GM12878 (cell line): ENCODE data around the gene FDX2. TPM values are rescaled to one million over a fixed set of nuclear protein-coding genes. Genes with fewer than 3 reads are reported as not detected.
A peak's percentile ranks its signal among the peaks of the same experiment; 100 is the strongest.

Experiments
- CREB1 ChIP-seq: IDR thresholded peaks from 2 replicates; pipeline ENCODE4 v1.6.1; 2012; ENCODE audit warnings: low read depth, mild to moderate bottlenecking, inconsistent platforms
- DPF2 ChIP-seq: fragments of 450-650 bp; IDR thresholded peaks from 2 replicates; pipeline ENCODE4 v1.6.1; 2017; ENCODE audit warnings: mild to moderate bottlenecking
- FOXM1 ChIP-seq: IDR thresholded peaks from 2 replicates; pipeline ENCODE4 v1.6.1; 2012; ENCODE audit warnings: low read depth, mild to moderate bottlenecking, inconsistent platforms, low read length, moderate library complexity
- HDGF ChIP-seq: fragments of 450-650 bp; IDR thresholded peaks from 2 replicates; pipeline ENCODE4 v1.6.1; 2016; ENCODE audit warnings: antibody characterized with exemption
- LARP7 ChIP-seq: fragments of 450-650 bp; IDR thresholded peaks from 2 replicates; pipeline ENCODE4 v1.6.1; 2017; ENCODE audit warnings: mild to moderate bottlenecking
- MEF2B ChIP-seq: fragments of 450-650 bp; IDR thresholded peaks from 2 replicates; pipeline ENCODE4 v1.6.1; 2018; ENCODE audit warnings: mild to moderate bottlenecking, moderate library complexity; ENCODE audit not compliant: partially characterized antibody, poor library complexity, severe bottlenecking
- MLLT1 ChIP-seq: fragments of 450-650 bp; IDR thresholded peaks from 2 replicates; pipeline ENCODE4 v1.6.1; 2016; ENCODE audit warnings: mild to moderate bottlenecking
- MXI1 ChIP-seq: fragments of 150-350 bp; IDR thresholded peaks from 2 replicates; pipeline ENCODE4 v1.6.1; 2011; ENCODE audit warnings: low read depth, mild to moderate bottlenecking, inconsistent platforms, low read length, improper control_type of control experiment
- NBN ChIP-seq: fragments of 450-650 bp; IDR thresholded peaks from 2 replicates; pipeline ENCODE4 v1.6.1; 2016
- NFXL1 ChIP-seq: fragments of 450-650 bp; IDR thresholded peaks from 2 replicates; pipeline ENCODE4 v1.6.1; 2017; ENCODE audit warnings: antibody characterized with exemption, mild to moderate bottlenecking, borderline replicate concordance
- NFYB ChIP-seq: IDR thresholded peaks from 2 replicates; pipeline ENCODE4 v1.6.1; 2011; ENCODE audit warnings: low read depth, mild to moderate bottlenecking, low read length, improper control_type of control experiment, moderate library complexity; ENCODE audit not compliant: insufficient read depth
- NR2C2 ChIP-seq: IDR thresholded peaks from 2 replicates; pipeline ENCODE4 v1.6.1; 2011; ENCODE audit warnings: borderline replicate concordance, low read depth; ENCODE audit not compliant: control insufficient read depth, insufficient read length
- PAX8 ChIP-seq: fragments of 450-650 bp; IDR thresholded peaks from 2 replicates; pipeline ENCODE4 v1.6.1; 2017; ENCODE audit warnings: mild to moderate bottlenecking, moderate library complexity
- POLR2AphosphoS5 ChIP-seq: IDR thresholded peaks from 2 replicates; pipeline ENCODE4 v1.6.1; 2011; ENCODE audit warnings: mild to moderate bottlenecking, low read length, inconsistent platforms
- REST ChIP-seq: IDR thresholded peaks from 2 replicates; pipeline ENCODE4 v1.6.1; 2012; ENCODE audit warnings: mild to moderate bottlenecking, low read depth, low read length
- SMAD1 ChIP-seq: fragments of 450-650 bp; IDR thresholded peaks from 2 replicates; pipeline ENCODE4 v1.6.1; 2018; ENCODE audit warnings: mild to moderate bottlenecking, low read depth; ENCODE audit not compliant: partially characterized antibody
- SRF ChIP-seq, 2 experiments: IDR thresholded peaks; 2 replicates each; pipeline ENCODE4 v1.6.1; 2011; ENCODE audit warnings: low read depth in 2 of 2, low read length in 2 of 2, mild to moderate bottlenecking in 1 of 2, moderate library complexity in 1 of 2
- SUZ12 ChIP-seq: fragments of 200-600 bp; sonication (generic); IDR thresholded peaks from one replicate; pipeline ENCODE4 v1.6.1; 2018; ENCODE audit warnings: antibody characterized with exemption, mild to moderate bottlenecking; ENCODE audit not compliant: unreplicated experiment
- TCF7 ChIP-seq: IDR thresholded peaks from 2 replicates; pipeline ENCODE4 v1.6.1; 2014; ENCODE audit warnings: antibody characterized with exemption, borderline replicate concordance
- WRNIP1 ChIP-seq: IDR thresholded peaks from 2 replicates; pipeline ENCODE4 v1.6.1; 2011; ENCODE audit warnings: low read depth, low read length, improper control_type of control experiment, borderline replicate concordance
- YY1 ChIP-seq: IDR thresholded peaks from 2 replicates; pipeline ENCODE4 v1.6.1; 2011; ENCODE audit warnings: low read depth, mild to moderate bottlenecking, low read length
- ZBTB33 ChIP-seq: fragments of 450-650 bp; IDR thresholded peaks from 2 replicates; pipeline ENCODE4 v1.6.1; 2017; ENCODE audit warnings: mild to moderate bottlenecking
- ZNF384 ChIP-seq: IDR thresholded peaks from 2 replicates; pipeline ENCODE4 v1.6.1; 2012; ENCODE audit warnings: low read depth, mild to moderate bottlenecking, low read length, improper control_type of control experiment, borderline replicate concordance
- polyA plus RNA-seq, 11 experiments: library from polyadenylated mRNA; depleted of rRNA in 4 of 11; unstranded in 6 of 11; stranded (reverse) in 5 of 11; fragments of >200 nt; fragmentation: Nextera tagmentation in 4 of 11; fragmentation: Illumina TruSeq in 1 of 11; extraction: Ambion mirVana in 4 of 11; extraction: Trizol in 1 of 11; gene quantifications; 1 replicate in 1 of 11; 2 replicates in 10 of 11; pipeline versions ENCODE4 v1.2.1 to v1.2.3, GENCODE V29; 2011 to 2016; ENCODE audit warnings: inconsistent platforms in 2 of 11, missing spikeins in 2 of 11, low read depth in 1 of 11
- total RNA-seq, 4 experiments: library from RNA; depleted of rRNA in 3 of 4; stranded (reverse); fragments of >200 nt in 3 of 4; fragmentation: Illumina TruSeq in 1 of 4; extraction: Trizol in 1 of 4; gene quantifications; 2 replicates each; pipeline versions ENCODE4 v1.2.1 to v1.2.3, GENCODE V29; 2013 to 2021
- TF ChIP-seq, protein P1 (sequence below): fragments of 450-650 bp; IDR thresholded peaks from 2 replicates; pipeline ENCODE4 v1.6.1; 2017; ENCODE audit warnings: borderline replicate concordance

The FDX2 gene
- total and polyA plus RNA-seq, 10 of the 15 experiments (the other 5 are each of a cell fraction or from before 2014, with no cell fraction given), result 1.4 to 50.4 (median 24.7) TPM

DNA sequence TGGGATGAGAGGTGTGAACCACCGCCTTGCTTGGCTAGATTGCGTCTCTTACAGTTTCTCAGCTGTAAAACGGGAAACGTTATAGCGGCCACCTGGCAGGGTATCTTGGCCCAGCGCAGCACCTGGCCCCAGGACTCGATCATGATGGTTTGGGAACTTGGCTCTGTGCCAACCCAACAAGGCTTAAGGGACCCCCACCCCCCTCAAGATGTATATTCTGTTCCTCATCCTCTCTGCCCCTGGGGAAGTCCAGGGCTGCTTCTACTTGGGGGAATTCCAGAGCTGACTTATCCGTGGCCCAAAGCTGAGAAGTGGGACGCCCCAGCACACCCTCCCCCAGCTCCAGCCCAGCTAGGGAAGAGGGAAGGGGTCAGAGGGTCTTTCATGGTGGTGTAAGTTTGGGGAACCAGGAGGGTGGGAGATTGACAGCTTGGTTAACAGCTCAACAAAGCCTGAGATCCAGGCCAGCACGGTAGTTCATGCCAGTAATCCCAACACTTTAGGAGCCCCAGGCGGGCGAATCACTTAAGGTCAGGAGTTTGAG is 44.2 kb downstream of the FDX2 start (continued):
- TF ChIP-seq REST (no peak), MLLT1 (no peak; the same call in 1 of the 2 replicates), DPF2 (peak; percentile 79), PAX8 (no peak), NFYB (no peak), SMAD1 (peak; percentile 100), TCF7 (no peak), WRNIP1 (no peak), HDGF (no peak), SRF (IDR thresholded peaks at IDR 0.05; ENCODE audit: low read depth in 2 of 2, low read length in 2 of 2) (no peak), FOXM1 (peak; percentile 61), MEF2B (peak; percentile 60), SUZ12 (no peak), NBN (0 out of 2 replicates have a peak, but pooled peaks have one; percentile 15), MXI1 (no peak), CREB1 (no peak), LARP7 (0 out of 2 replicates have a peak, but pooled peaks have one; percentile 40), YY1 (0 out of 2 replicates have a peak, but pooled peaks have one; percentile 6), POLR2AphosphoS5 (peak; percentile 65; the same call in 1 of the 2 replicates), NFXL1 (no peak), ZNF384 (no peak), NR2C2 (no peak), ZBTB33 (no peak)
- TF ChIP-seq, protein P1, sequence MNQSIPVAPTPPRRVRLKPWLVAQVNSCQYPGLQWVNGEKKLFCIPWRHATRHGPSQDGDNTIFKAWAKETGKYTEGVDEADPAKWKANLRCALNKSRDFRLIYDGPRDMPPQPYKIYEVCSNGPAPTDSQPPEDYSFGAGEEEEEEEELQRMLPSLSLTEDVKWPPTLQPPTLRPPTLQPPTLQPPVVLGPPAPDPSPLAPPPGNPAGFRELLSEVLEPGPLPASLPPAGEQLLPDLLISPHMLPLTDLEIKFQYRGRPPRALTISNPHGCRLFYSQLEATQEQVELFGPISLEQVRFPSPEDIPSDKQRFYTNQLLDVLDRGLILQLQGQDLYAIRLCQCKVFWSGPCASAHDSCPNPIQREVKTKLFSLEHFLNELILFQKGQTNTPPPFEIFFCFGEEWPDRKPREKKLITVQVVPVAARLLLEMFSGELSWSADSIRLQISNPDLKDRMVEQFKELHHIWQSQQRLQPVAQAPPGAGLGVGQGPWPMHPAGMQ, result no peak
